IMR-90 (cell line): ENCODE measurements around the gene PSMD2. TPM values are rescaled to one million over a fixed set of nuclear protein-coding genes. Genes with fewer than 3 reads are reported as not detected.

ENCODE experiments used
- ATAC-seq: fragments of 200-7000 bp; cut with Tn5 transposase; 2 replicates; pipeline ENCODE4 v1.9.1; 2020; ENCODE audit warnings: low read depth, mild to moderate bottlenecking, moderate library complexity
- BruUV-seq: library from RNA; stranded (reverse); fragments of 400-500 nt; replicated peaks from 2 replicates; lab custom pipeline; 2021; lab: Mats Ljungman, UMichigan
- CTCF ChIA-PET: fragments of 300-600 bp; formaldehyde crosslinking; extraction: SDS; loops from one replicate; lab custom pipeline; 2021; ENCODE audit warnings: antibody characterized with exemption; lab: Yijun Ruan, JAX
- POLR2A ChIA-PET: fragments of 300-600 bp; sonication (Branson Sonifier 250); formaldehyde crosslinking; loops from one replicate; lab custom pipeline; 2022; ENCODE audit warnings: antibody characterized with exemption; ENCODE audit not compliant: unreplicated experiment; lab: Charles Lee
- DNase-seq: peaks from one replicate; pipeline ENCODE4 v3.0.0; 2013
- H2AFZ ChIP-seq: replicated peaks from 2 replicates; pipeline ENCODE3; 2013; ENCODE audit warnings: low read length, mild to moderate bottlenecking; ENCODE audit not compliant: poor library complexity
- H2AK5ac ChIP-seq: 2 replicates; pipeline ENCODE4 v1.6.1; 2013; ENCODE audit warnings: low read depth, low read length, inconsistent platforms
- H2AK9ac ChIP-seq: replicated peaks from 2 replicates; pipeline ENCODE3; 2013; ENCODE audit warnings: mild to moderate bottlenecking, low read depth, low read length, moderate library complexity; ENCODE audit not compliant: poor library complexity
- H2BK120ac ChIP-seq: 2 replicates; pipeline ENCODE4 v1.6.1; 2013; ENCODE audit warnings: low read depth, low read length, inconsistent platforms
- H2BK15ac ChIP-seq: 3 replicates; pipeline ENCODE4 v1.6.1; 2013; ENCODE audit warnings: low read depth, low read length, inconsistent platforms
- H2BK20ac ChIP-seq: 2 replicates; pipeline ENCODE4 v1.6.1; 2013; ENCODE audit warnings: low read depth, mild to moderate bottlenecking, inconsistent platforms, low read length, moderate library complexity
- H2BK5ac ChIP-seq: 2 replicates; pipeline ENCODE4 v1.6.1; 2013; ENCODE audit warnings: mild to moderate bottlenecking, low read depth, low read length, inconsistent platforms; ENCODE audit not compliant: poor library complexity, severe bottlenecking
- H3K14ac ChIP-seq: replicated peaks from 2 replicates; pipeline ENCODE4 v1.6.1; 2013; ENCODE audit warnings: low read depth, low read length, inconsistent platforms
- H3K18ac ChIP-seq: 2 replicates; pipeline ENCODE4 v1.6.1; 2013; ENCODE audit warnings: low read depth, low read length, control low read depth
- H3K23ac ChIP-seq: 2 replicates; pipeline ENCODE4 v1.6.1; 2013; ENCODE audit warnings: low read depth, low read length, inconsistent platforms
- H3K27ac ChIP-seq: 2 replicates; pipeline ENCODE4 v1.5.1; 2013; ENCODE audit warnings: mild to moderate bottlenecking, control low read depth, low read length; ENCODE audit not compliant: insufficient read depth
- H3K27me3 ChIP-seq: 2 replicates; pipeline ENCODE4 v1.6.1; 2013; ENCODE audit warnings: low read length; ENCODE audit not compliant: control insufficient read depth, insufficient read depth
- H3K36me3 ChIP-seq: 2 replicates; pipeline ENCODE4 v1.6.1; 2013; ENCODE audit warnings: low read length, mixed read lengths; ENCODE audit not compliant: control insufficient read depth, insufficient read depth
- H3K4ac ChIP-seq: 2 replicates; pipeline ENCODE4 v1.6.1; 2013; ENCODE audit warnings: low read depth, low read length, inconsistent platforms
- H3K4me1 ChIP-seq: 2 replicates; pipeline ENCODE4 v1.6.1; 2013; ENCODE audit warnings: low read length, mixed read lengths; ENCODE audit not compliant: control insufficient read depth, insufficient read depth
- H3K4me2 ChIP-seq: 2 replicates; pipeline ENCODE4 v1.6.1; 2013; ENCODE audit warnings: low read depth, mild to moderate bottlenecking, control low read depth, low read length, moderate library complexity
- H3K4me3 ChIP-seq: 2 replicates; pipeline ENCODE4 v1.5.1; 2013; ENCODE audit warnings: low read depth, mild to moderate bottlenecking, control low read depth, low read length, moderate library complexity; ENCODE audit not compliant: insufficient read depth
- H3K56ac ChIP-seq: 2 replicates; pipeline ENCODE4 v1.6.1; 2013; ENCODE audit warnings: low read length, inconsistent platforms; ENCODE audit not compliant: insufficient read depth; ENCODE audit errors: extremely low read depth
- H3K79me1 ChIP-seq, 2 experiments: 2 replicates each; pipeline ENCODE4 v1.6.1; 2013; ENCODE audit warnings: low read length in 2 of 2, inconsistent platforms in 1 of 2, low read depth in 1 of 2
- H3K9ac ChIP-seq: 2 replicates; pipeline ENCODE4 v1.6.1; 2013; ENCODE audit warnings: low read depth, low read length, control low read depth
- H3K9me1 ChIP-seq: 2 replicates; pipeline ENCODE4 v1.6.1; 2013; ENCODE audit warnings: low read length, inconsistent platforms; ENCODE audit not compliant: insufficient read depth
- H3K9me3 ChIP-seq: 2 replicates; pipeline ENCODE4 v1.6.1; 2013; ENCODE audit warnings: low read length; ENCODE audit not compliant: control insufficient read depth, insufficient read depth
- H4K20me1 ChIP-seq: 2 replicates; pipeline ENCODE4 v1.6.1; 2013; ENCODE audit warnings: low read length, inconsistent platforms; ENCODE audit not compliant: insufficient read depth
- H4K5ac ChIP-seq: 2 replicates; pipeline ENCODE4 v1.6.1; 2013; ENCODE audit warnings: mild to moderate bottlenecking, low read depth, low read length, control low read depth
- H4K8ac ChIP-seq, 2 experiments: 2 replicates each; pipeline ENCODE4 v1.6.1; 2013; ENCODE audit warnings: low read depth in 2 of 2, low read length in 2 of 2, control low read depth in 1 of 2, inconsistent platforms in 1 of 2
- H4K91ac ChIP-seq: 2 replicates; pipeline ENCODE4 v1.6.1; 2013; ENCODE audit warnings: low read depth, low read length, inconsistent platforms; ENCODE audit not compliant: insufficient read depth
- CHD1 ChIP-seq: IDR thresholded peaks from 2 replicates; pipeline ENCODE4 v1.6.1; 2012; ENCODE audit warnings: low read depth, low read length, improper control_type of control experiment
- FOS ChIP-seq: fragments of 150-350 bp; IDR thresholded peaks from 2 replicates; pipeline ENCODE4 v1.6.1; 2016; ENCODE audit warnings: low read depth, low read length
- MAFK ChIP-seq: IDR thresholded peaks from 2 replicates; pipeline ENCODE4 v1.6.1; 2012; ENCODE audit warnings: low read depth, low read length, improper control_type of control experiment
- MXI1 ChIP-seq: IDR thresholded peaks from 2 replicates; pipeline ENCODE4 v1.6.1; 2012; ENCODE audit warnings: low read depth, mild to moderate bottlenecking, low read length, moderate library complexity, borderline replicate concordance
- NFE2L2 ChIP-seq: fragments of 150-350 bp; IDR thresholded peaks from 2 replicates; pipeline ENCODE4 v1.6.1; 2016; ENCODE audit warnings: low read depth, mild to moderate bottlenecking, low read length
- RAD21 ChIP-seq: IDR thresholded peaks from 2 replicates; pipeline ENCODE4 v1.6.1; 2012; ENCODE audit warnings: low read length, improper control_type of control experiment
- RCOR1 ChIP-seq: IDR thresholded peaks from 2 replicates; pipeline ENCODE4 v1.6.1; 2012; ENCODE audit warnings: mild to moderate bottlenecking, low read length, improper control_type of control experiment; ENCODE audit not compliant: insufficient replicate concordance
- WGBS, 2 experiments: methylation state at CpG; one replicate each; pipeline versions ENCODE4 v1.1.5 to v1.1.7; 2013; ENCODE audit warnings: missing lambda C conversion rate in 2 of 2; ENCODE audit not compliant: insufficient read length in 1 of 2; ENCODE audit errors: extremely low coverage in 2 of 2; 5-methylcytosine and 5-hydroxymethylcytosine counted together
- dilution Hi-C: fragments of 300-500 bp; cut with HindIII; formaldehyde crosslinking; loops from one replicate; pipeline ENCODE4 v1.14.3; 2018; ENCODE audit warnings: low sequenced_read_pairs; ENCODE audit not compliant: unreplicated experiment
- in situ Hi-C: fragments of 300-500 bp; cut with MboI; formaldehyde crosslinking; loops from 3 replicates; pipeline ENCODE4 v1.14.3; 2019; ENCODE audit warnings: low sequenced_read_pairs, inconsistent platforms, mixed read lengths
- intact Hi-C: fragments of 100-400 bp; cut with micrococcal nuclease; formaldehyde crosslinking; loops from 2 replicates; pipeline ENCODE4 v1.10.0; 2022
- polyA plus RNA-seq, 3 experiments: library from polyadenylated mRNA; depleted of rRNA; stranded (reverse); fragments of >200 nt; gene quantifications; 2 replicates each; pipeline ENCODE4 v1.2.3, GENCODE V29; 2012; ENCODE audit warnings: low replicate concordance in 1 of 3
- total RNA-seq: library from RNA; depleted of rRNA; stranded (reverse); fragments of >200 nt; gene quantifications from 2 replicates; pipeline ENCODE4 v1.2.3, GENCODE V29; 2012
- TF ChIP-seq, protein P1 (sequence below): conservative IDR thresholded peaks from 2 replicates; pipeline ENCODE4 v1.5.1; 2012; ENCODE audit warnings: mild to moderate bottlenecking, low read depth, low read length, improper control_type of control experiment

The PSMD2 gene
- total and polyA plus RNA-seq, 2 of the 4 experiments (the other 2 are of a cell fraction), result 514 to 872 TPM

DNA sequence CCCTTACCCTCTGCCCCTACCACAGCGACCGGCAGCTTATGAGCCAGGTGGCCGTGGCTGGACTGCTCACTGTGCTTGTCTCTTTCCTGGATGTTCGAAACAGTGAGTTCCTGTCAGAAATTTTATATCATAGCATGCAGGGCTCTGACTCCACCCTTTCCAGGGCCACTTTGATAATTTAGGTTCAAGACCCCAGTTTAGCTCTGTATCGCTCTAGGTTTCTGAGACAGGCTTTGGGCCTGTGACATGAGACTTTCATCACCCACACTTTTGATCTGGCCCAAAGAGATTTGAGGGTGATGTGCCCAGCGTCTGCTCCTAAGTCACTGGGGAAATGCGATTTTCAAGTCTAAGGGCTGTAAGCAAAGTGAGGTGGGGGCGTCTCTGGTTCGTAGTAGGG lies 8.9 kb downstream of the PSMD2 start:
- H2BK5ac ChIP-seq, result no peak overlapping the region
- no peak overlapping the region for H2AFZ ChIP-seq
- no peak for ATAC-seq
- H3K4ac ChIP-seq, result no peak overlapping the region
- dilution Hi-C loops, result no loop called here
- H3K27me3 ChIP-seq, result no peaks in the 10 kb centered on the region
- no peak overlapping the region for H3K9ac ChIP-seq
- H3K27ac ChIP-seq, result no peak overlapping the region
- no peak overlapping the region for H3K14ac ChIP-seq
- CTCF ChIA-PET, result no interaction called here
- no peak overlapping the region for H2AK9ac ChIP-seq
- H3K9me1 ChIP-seq, result no peaks in the 10 kb centered on the region; the same call in 1 of the 2 replicates
- 92% methylated on average over 2 of the region's 9 CpGs; no CpG with 5 or more reads in 1 of the 2 experiments for WGBS, 2 experiments
- H2BK120ac ChIP-seq, result no peak overlapping the region
- H4K91ac ChIP-seq, result no peak overlapping the region
- no peak overlapping the region for H4K5ac ChIP-seq
- peaks cover 28% of the 10 kb centered on the region for H4K20me1 ChIP-seq
- H2AK5ac ChIP-seq, result no peak overlapping the region
- H3K18ac ChIP-seq, result no peak overlapping the region
- intact Hi-C loops, result no loop called here
- no peaks in the 10 kb centered on the region for H3K4me1 ChIP-seq
- POLR2A ChIA-PET, result no interaction called here
- no peak overlapping the region for H3K4me3 ChIP-seq
- BruUV-seq, result no TSS peak
- no peaks in the 10 kb centered on the region for H3K9me3 ChIP-seq
- DNase-seq, result no peak
- no peak overlapping the region for H3K23ac ChIP-seq
- no peak overlapping the region for H2BK20ac ChIP-seq
- H3K56ac ChIP-seq, result no peak overlapping the region
- peaks cover 25 to 27% of the 10 kb centered on the region in 2 experiments for H3K79me1 ChIP-seq
- TF ChIP-seq RCOR1 (no peak), FOS (no peak), MAFK (no peak), NFE2L2 (no peak), MXI1 (no peak), RAD21 (no peak), CHD1 (no peak)
- TF ChIP-seq, protein P1, sequence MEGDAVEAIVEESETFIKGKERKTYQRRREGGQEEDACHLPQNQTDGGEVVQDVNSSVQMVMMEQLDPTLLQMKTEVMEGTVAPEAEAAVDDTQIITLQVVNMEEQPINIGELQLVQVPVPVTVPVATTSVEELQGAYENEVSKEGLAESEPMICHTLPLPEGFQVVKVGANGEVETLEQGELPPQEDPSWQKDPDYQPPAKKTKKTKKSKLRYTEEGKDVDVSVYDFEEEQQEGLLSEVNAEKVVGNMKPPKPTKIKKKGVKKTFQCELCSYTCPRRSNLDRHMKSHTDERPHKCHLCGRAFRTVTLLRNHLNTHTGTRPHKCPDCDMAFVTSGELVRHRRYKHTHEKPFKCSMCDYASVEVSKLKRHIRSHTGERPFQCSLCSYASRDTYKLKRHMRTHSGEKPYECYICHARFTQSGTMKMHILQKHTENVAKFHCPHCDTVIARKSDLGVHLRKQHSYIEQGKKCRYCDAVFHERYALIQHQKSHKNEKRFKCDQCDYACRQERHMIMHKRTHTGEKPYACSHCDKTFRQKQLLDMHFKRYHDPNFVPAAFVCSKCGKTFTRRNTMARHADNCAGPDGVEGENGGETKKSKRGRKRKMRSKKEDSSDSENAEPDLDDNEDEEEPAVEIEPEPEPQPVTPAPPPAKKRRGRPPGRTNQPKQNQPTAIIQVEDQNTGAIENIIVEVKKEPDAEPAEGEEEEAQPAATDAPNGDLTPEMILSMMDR, result no peak
- no peak overlapping the region for H2BK15ac ChIP-seq
- H3K36me3 ChIP-seq, result peaks cover 59% of the 10 kb centered on the region
- in situ Hi-C loops, result no loop called here
- H3K4me2 ChIP-seq, result no peak overlapping the region
- no peak overlapping the region for H4K8ac ChIP-seq
